ENCODE data around the gene UBL4A.

UBL4A gene

GRCh38 chrX:154460326-154460725, 26.1 kb downstream of the UBL4A start:
- no peak for DNase-seq (ENCODE audit: low read depth)

- DNase-seq (ENCODE audit: low read depth): no peak
Observed at GRCh38 chrX:154459832-154460231, 26.6 kb downstream of the UBL4A start.

GRCh38 chrX:154458954-154459778, 27.2 kb downstream of the UBL4A start:
- DNase-seq (ENCODE audit: low read depth): no peak

GRCh38 chrX:154458116-154458953, 28.1 kb downstream of the UBL4A start, which contains the start of gene PLXNA3:
TSS of gene PLXNA3 (plus strand) at chrX:154458281. CDS start at chrX:154460184, 1,903 bp downstream.
- DNase-seq (ENCODE audit: low read depth): no peak

GRCh38 chrX:154457491-154458115, 28.8 kb downstream of the UBL4A start:
- DNase-seq (ENCODE audit: low read depth): no peak

- DNase-seq (ENCODE audit: low read depth): no peak
Observed at GRCh38 chrX:154452823-154453222, 33.6 kb downstream of the UBL4A start.

- no peak for DNase-seq (ENCODE audit: low read depth)
Observed at GRCh38 chrX:154450312-154450711, 36.1 kb downstream of the UBL4A start.

- DNase-seq (ENCODE audit: low read depth): no peak
Observed at GRCh38 chrX:154449618-154450017, 36.8 kb downstream of the UBL4A start.

GRCh38 chrX:154448484-154448883, 37.9 kb downstream of the UBL4A start:
- DNase-seq (ENCODE audit: low read depth): no peak

GRCh38 chrX:154446430-154446829, 40.0 kb downstream of the UBL4A start:
- DNase-seq (ENCODE audit: low read depth): no peak

GRCh38 chrX:154445776-154446175, 40.6 kb downstream of the UBL4A start:
- no peak for DNase-seq (ENCODE audit: low read depth)

GRCh38 chrX:154444755-154445246, 41.6 kb downstream of the UBL4A start:
- DNase-seq (ENCODE audit: low read depth): no peak

- no peak for DNase-seq (ENCODE audit: low read depth)
Observed at GRCh38 chrX:154443992-154444754, 42.2 kb downstream of the UBL4A start, which contains the start of gene FAM50A. TSS of gene FAM50A (plus strand) at chrX:154444141. CDS start at chrX:154444236, 95 bp downstream.

- DNase-seq (ENCODE audit: low read depth): no peak
Observed at GRCh38 chrX:154443479-154443910, 42.9 kb downstream of the UBL4A start.

GRCh38 chrX:154441984-154442707, 44.3 kb downstream of the UBL4A start:
- no peak for DNase-seq (ENCODE audit: low read depth)

- no peak for DNase-seq (ENCODE audit: low read depth)
Observed at GRCh38 chrX:154441564-154441963, 44.9 kb downstream of the UBL4A start.

GRCh38 chrX:154440623-154441357, 45.6 kb downstream of the UBL4A start:
- DNase-seq (ENCODE audit: low read depth): no peak

GRCh38 chrX:154439841-154440240, 46.6 kb downstream of the UBL4A start:
- no peak for DNase-seq (ENCODE audit: low read depth)

GRCh38 chrX:154437971-154438893, 48.2 kb downstream of the UBL4A start:
- no peak for DNase-seq (ENCODE audit: low read depth)
